ENCODE results near the gene FBXL14. TPM values are rescaled to one million over a fixed set of nuclear protein-coding genes. Genes with fewer than 3 reads are reported as not detected.

The FBXL14 gene
- total and polyA plus RNA-seq, 9 of the 15 experiments (the other 6 are each of a cell fraction or from before 2014, with no cell fraction given), result 0.13 to 9.8 (median 3.3) TPM

DNA sequence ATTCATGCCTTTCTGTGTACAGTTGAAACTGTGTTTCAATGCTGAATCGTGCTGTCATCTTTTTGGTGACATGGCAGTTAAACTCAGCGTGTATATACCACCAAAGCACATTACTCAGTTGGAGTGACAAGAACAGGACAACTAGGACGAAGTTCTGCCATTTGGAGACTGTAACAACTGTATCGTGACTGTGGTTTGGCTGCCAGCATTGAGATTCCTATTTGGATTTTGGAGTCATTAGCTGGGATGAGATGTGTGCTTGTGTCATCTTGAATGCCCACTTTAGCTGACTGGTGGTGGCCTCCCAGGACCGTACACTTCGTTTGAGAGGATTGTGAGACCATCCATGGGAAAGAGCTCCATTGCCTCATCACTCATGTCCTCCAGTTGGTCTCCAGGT, 42.9 kb downstream of the FBXL14 start:
- ChIA-PET CTCF (ENCODE audit: low intra/inter-chr PET ratio) (no interaction called here), POLR2A (no interaction called here)
- Histone ChIP-seq H3K27ac (ENCODE audit: extremely low read depth, low read depth, low read length) (no peak overlapping the region), H3K79me2 (ENCODE audit: control insufficient read depth, insufficient read depth, low read length) (no peaks in the 10 kb centered on the region), H3K36me3 (ENCODE audit: control insufficient read depth, insufficient read depth, low read length) (no peaks in the 10 kb centered on the region), H3K4me2 (ENCODE audit: insufficient read depth, low read length) (no peak overlapping the region), H3K9ac (ENCODE audit: insufficient read depth in 1 of 2, low read depth in 2 of 2, low read length in 2 of 2) (no peak overlapping the region), H3K27me3 (ENCODE audit: control insufficient read depth in 2 of 2, insufficient read depth in 2 of 2, low read length in 2 of 2) (no peaks in the 10 kb centered on the region), H3K9me3 (replicated peaks; ENCODE audit: control insufficient read depth, insufficient read depth, low read depth, low read length) (no peaks in the 10 kb centered on the region), H2AFZ (ENCODE audit: low read depth, low read length) (no peak overlapping the region), H3K9me1 (ENCODE audit: control insufficient read depth, insufficient read depth, low read length) (no peaks in the 10 kb centered on the region), H3K4me3 (no peak overlapping the region), H3K4me1 (replicated peaks in 1 of 2; ENCODE audit: control insufficient read depth in 2 of 2, insufficient read depth in 2 of 2, low read length in 2 of 2) (no peaks in the 10 kb centered on the region; a peak in 1 of 5 replicates), H4K20me1 (replicated peaks; ENCODE audit: control insufficient read depth, insufficient read depth, low read length) (no peaks in the 10 kb centered on the region)
- ATAC-seq, result no peak
- BruUV-seq (replicated peaks), result no TSS peak
- intact Hi-C loops (cut with micrococcal nuclease) (no loop called here), in situ Hi-C loops (cut with MboI) (no loop called here)
- no peak for DNase-seq (ENCODE audit: extremely low read depth in 1 of 4, low spot score in 3 of 4)
- FAIRE-seq, result no peak
- WGBS (ENCODE audit: insufficient coverage, low coverage, missing lambda C conversion rate), result 62% methylated on average over 6 of the region's 6 CpGs
- TF ChIP-seq CXXC5 (CRISPR knock-in tag; IDR thresholded peaks at IDR 0.05) (no peak), ZNF764 (CRISPR knock-in tag; IDR thresholded peaks at IDR 0.05; ENCODE audit: low read depth) (no peak), GATA2 (CRISPR knock-in tag; IDR thresholded peaks at IDR 0.05) (no peak), ADNP (tag; IDR thresholded peaks at IDR 0.05) (no peak), RFX5 (IDR thresholded peaks at IDR 0.05; ENCODE audit: low read depth, low read length) (no peak), ZNF431 (CRISPR knock-in tag; IDR thresholded peaks at IDR 0.05) (no peak), POLR2B (IDR thresholded peaks at IDR 0.05; ENCODE audit: low read depth, partially characterized antibody) (no peak), HMG20A (CRISPR knock-in tag; conservative IDR thresholded peaks at IDR 0.05) (no peak), RBM17 (IDR thresholded peaks at IDR 0.05; ENCODE audit: borderline replicate concordance, low read depth, low read length) (no peak), ZFPM2 (CRISPR knock-in tag; IDR thresholded peaks at IDR 0.05) (no peak), BMI1 (IDR thresholded peaks at IDR 0.05; ENCODE audit: low read length) (no peak), KHSRP (IDR thresholded peaks at IDR 0.05) (no peak), FOXK1 (CRISPR knock-in tag; IDR thresholded peaks at IDR 0.05; ENCODE audit: borderline replicate concordance) (no peak)
- TF ChIP-seq, protein P1, sequence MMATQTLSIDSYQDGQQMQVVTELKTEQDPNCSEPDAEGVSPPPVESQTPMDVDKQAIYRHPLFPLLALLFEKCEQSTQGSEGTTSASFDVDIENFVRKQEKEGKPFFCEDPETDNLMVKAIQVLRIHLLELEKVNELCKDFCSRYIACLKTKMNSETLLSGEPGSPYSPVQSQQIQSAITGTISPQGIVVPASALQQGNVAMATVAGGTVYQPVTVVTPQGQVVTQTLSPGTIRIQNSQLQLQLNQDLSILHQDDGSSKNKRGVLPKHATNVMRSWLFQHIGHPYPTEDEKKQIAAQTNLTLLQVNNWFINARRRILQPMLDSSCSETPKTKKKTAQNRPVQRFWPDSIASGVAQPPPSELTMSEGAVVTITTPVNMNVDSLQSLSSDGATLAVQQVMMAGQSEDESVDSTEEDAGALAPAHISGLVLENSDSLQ (IDR thresholded peaks at IDR 0.05), result no peak
- TF ChIP-seq, protein P2, sequence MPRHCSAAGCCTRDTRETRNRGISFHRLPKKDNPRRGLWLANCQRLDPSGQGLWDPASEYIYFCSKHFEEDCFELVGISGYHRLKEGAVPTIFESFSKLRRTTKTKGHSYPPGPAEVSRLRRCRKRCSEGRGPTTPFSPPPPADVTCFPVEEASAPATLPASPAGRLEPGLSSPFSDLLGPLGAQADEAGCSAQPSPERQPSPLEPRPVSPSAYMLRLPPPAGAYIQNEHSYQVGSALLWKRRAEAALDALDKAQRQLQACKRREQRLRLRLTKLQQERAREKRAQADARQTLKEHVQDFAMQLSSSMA (CRISPR knock-in tag; IDR thresholded peaks at IDR 0.05), result no peak
- TF ChIP-seq, protein P3, sequence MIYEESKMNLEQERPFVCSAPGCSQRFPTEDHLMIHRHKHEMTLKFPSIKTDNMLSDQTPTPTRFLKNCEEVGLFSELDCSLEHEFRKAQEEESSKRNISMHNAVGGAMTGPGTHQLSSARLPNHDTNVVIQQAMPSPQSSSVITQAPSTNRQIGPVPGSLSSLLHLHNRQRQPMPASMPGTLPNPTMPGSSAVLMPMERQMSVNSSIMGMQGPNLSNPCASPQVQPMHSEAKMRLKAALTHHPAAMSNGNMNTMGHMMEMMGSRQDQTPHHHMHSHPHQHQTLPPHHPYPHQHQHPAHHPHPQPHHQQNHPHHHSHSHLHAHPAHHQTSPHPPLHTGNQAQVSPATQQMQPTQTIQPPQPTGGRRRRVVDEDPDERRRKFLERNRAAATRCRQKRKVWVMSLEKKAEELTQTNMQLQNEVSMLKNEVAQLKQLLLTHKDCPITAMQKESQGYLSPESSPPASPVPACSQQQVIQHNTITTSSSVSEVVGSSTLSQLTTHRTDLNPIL (CRISPR knock-in tag; IDR thresholded peaks at IDR 0.05), result no peak
- TF ChIP-seq, protein P4, sequence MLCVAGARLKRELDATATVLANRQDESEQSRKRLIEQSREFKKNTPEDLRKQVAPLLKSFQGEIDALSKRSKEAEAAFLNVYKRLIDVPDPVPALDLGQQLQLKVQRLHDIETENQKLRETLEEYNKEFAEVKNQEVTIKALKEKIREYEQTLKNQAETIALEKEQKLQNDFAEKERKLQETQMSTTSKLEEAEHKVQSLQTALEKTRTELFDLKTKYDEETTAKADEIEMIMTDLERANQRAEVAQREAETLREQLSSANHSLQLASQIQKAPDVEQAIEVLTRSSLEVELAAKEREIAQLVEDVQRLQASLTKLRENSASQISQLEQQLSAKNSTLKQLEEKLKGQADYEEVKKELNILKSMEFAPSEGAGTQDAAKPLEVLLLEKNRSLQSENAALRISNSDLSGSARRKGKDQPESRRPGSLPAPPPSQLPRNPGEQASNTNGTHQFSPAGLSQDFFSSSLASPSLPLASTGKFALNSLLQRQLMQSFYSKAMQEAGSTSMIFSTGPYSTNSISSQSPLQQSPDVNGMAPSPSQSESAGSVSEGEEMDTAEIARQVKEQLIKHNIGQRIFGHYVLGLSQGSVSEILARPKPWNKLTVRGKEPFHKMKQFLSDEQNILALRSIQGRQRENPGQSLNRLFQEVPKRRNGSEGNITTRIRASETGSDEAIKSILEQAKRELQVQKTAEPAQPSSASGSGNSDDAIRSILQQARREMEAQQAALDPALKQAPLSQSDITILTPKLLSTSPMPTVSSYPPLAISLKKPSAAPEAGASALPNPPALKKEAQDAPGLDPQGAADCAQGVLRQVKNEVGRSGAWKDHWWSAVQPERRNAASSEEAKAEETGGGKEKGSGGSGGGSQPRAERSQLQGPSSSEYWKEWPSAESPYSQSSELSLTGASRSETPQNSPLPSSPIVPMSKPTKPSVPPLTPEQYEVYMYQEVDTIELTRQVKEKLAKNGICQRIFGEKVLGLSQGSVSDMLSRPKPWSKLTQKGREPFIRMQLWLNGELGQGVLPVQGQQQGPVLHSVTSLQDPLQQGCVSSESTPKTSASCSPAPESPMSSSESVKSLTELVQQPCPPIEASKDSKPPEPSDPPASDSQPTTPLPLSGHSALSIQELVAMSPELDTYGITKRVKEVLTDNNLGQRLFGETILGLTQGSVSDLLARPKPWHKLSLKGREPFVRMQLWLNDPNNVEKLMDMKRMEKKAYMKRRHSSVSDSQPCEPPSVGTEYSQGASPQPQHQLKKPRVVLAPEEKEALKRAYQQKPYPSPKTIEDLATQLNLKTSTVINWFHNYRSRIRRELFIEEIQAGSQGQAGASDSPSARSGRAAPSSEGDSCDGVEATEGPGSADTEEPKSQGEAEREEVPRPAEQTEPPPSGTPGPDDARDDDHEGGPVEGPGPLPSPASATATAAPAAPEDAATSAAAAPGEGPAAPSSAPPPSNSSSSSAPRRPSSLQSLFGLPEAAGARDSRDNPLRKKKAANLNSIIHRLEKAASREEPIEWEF (CRISPR knock-in tag; IDR thresholded peaks at IDR 0.05), result no peak
